Measurements from ENCODE around the gene PLEKHM2.

The PLEKHM2 gene

GRCh38 chr1:15742339-15742801 lies 58.2 kb downstream of the PLEKHM2 start, which contains the start of gene TMEM82:
Gene TMEM82, plus strand, starts transcription at chr1:15742499. Its CDS starts 61 bp downstream, at chr1:15742560.
- DNase-seq = no peak

- DNase-seq = no peak
Measured at GRCh38 chr1:15744122-15744679, 60.1 kb downstream of the PLEKHM2 start.

GRCh38 chr1:15747378-15747777 lies 63.3 kb downstream of the PLEKHM2 start:
- no peak for DNase-seq

GRCh38 chr1:15748264-15748663 lies 64.1 kb downstream of the PLEKHM2 start:
- DNase-seq = no peak

- no peak for DNase-seq
Measured at GRCh38 chr1:15748690-15749398, 64.7 kb downstream of the PLEKHM2 start.

GRCh38 chr1:15749399-15750291 lies 65.5 kb downstream of the PLEKHM2 start:
- DNase-seq = no peak

GRCh38 chr1:15750924-15751323 lies 66.8 kb downstream of the PLEKHM2 start:
- no peak for DNase-seq

- no peak for DNase-seq
Measured at GRCh38 chr1:15751717-15752116, 67.6 kb downstream of the PLEKHM2 start.

- no peak for DNase-seq
Measured at GRCh38 chr1:15753776-15754175, 69.7 kb downstream of the PLEKHM2 start.

- no peak for DNase-seq
Measured at GRCh38 chr1:15755021-15755645, 71.0 kb downstream of the PLEKHM2 start.

GRCh38 chr1:15755646-15756040 lies 71.5 kb downstream of the PLEKHM2 start:
- no peak for DNase-seq

GRCh38 chr1:15756143-15757015 lies 72.3 kb downstream of the PLEKHM2 start:
- peak; percentile 51 for DNase-seq

GRCh38 chr1:15757016-15757543 lies 73.0 kb downstream of the PLEKHM2 start:
- DNase-seq = peak; percentile 21

GRCh38 chr1:15757575-15758342 lies 73.6 kb downstream of the PLEKHM2 start:
- DNase-seq = peak; percentile 72

- DNase-seq = peak; percentile 63
Measured at GRCh38 chr1:15758343-15758931, 74.3 kb downstream of the PLEKHM2 start, which contains the start of gene FBLIM1. Gene FBLIM1, plus strand, starts transcription at chr1:15758795. Its CDS starts 6,189 bp downstream, at chr1:15764984.

GRCh38 chr1:15758953-15759661 lies 75.0 kb downstream of the PLEKHM2 start:
- peak; percentile 64 for DNase-seq

GRCh38 chr1:15760520-15761211 lies 76.5 kb downstream of the PLEKHM2 start:
- peak; percentile 23 for DNase-seq

GRCh38 chr1:15761366-15762128 lies 77.4 kb downstream of the PLEKHM2 start:
- DNase-seq = no peak
